ENCODE results near the gene P2RX7.

DNA sequence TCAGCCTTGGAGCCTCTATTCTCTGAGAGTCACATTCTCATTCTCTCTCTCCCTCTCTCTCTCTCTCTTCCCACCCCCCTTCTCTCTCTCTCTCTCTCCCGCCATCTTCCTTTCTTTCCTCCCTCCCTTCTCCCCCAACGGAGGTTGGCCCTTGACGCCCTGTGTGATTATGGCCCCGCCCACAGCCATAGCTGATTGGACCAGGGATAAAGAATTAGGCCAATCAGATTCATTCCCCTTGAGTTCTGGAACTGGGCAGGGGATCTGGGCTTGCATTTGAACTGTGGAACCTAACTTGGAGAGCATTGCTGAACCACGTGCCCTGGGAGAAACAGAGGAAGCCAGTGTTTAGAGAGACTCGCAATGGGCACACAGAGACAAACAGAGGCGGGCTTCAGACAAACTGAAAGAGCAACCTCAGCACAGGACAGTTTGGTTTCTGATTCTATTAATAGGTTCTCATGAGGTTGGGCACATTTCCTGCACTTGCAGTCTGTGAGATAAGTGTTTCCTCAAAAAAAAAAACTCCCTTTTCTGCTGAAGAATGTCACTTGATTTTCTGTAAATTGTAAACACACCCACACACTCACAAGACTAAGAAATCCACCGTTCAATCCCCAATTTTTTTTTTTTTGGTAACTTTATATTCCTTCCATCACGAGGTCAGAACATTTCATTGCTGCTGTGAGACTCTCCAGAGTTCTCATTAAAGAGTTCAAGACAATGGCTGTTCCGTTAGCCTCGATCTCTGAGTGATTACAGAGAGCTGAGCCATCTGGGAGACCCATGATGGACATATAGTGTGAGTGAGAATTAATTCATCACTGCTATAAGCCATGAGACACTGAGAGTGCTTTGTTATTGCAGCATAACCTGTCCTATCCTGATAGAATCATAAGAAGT lies 3.5 kb upstream of the P2RX7 start:
- TF ChIP-seq CTCF (IDR thresholded peaks at IDR 0.05): no peak
- no peak for TF ChIP-seq POLR2A (IDR thresholded peaks at IDR 0.05)
